HCT116 (cell line): Measurements from ENCODE around the gene FAM162B.
"Not testable (repeated sequence)": the region's sequence is repeated elsewhere in the genome, so short reads cannot be mapped to it uniquely, and the experiment has no call there.

Source experiments
- CTCF ChIP-seq, 3 experiments: fragments of 200-600 bp in 1 of 3; sonication (generic) in 1 of 3; IDR thresholded peaks in 2 of 3; conservative IDR thresholded peaks in 1 of 3; 2 replicates each; pipeline ENCODE4 v1.5.1; 2012 to 2017; ENCODE audit warnings: low read depth in 2 of 3, low read length in 2 of 3, antibody characterized with exemption in 1 of 3, borderline replicate concordance in 1 of 3, control low read depth in 1 of 3, mild to moderate bottlenecking in 1 of 3, mixed read lengths in 1 of 3, mixed run types in 1 of 3, moderate library complexity in 1 of 3; ENCODE audit not compliant: insufficient read depth in 1 of 3
- EZH2 ChIP-seq: fragments of 200-600 bp; sonication (generic); IDR thresholded peaks from 2 replicates; pipeline ENCODE4 v1.6.1; 2017; ENCODE audit warnings: antibody characterized with exemption, mixed run types
- POLR2AphosphoS5 ChIP-seq: IDR thresholded peaks from 2 replicates; pipeline ENCODE4 v1.6.1; 2011; ENCODE audit warnings: mild to moderate bottlenecking, low read depth, low read length, moderate library complexity

GRCh38 chr6:116740486-116740885, 25.0 kb downstream of the FAM162B start:
- TF ChIP-seq EZH2; CTCF (IDR thresholded peaks at IDR 0.05 in 2 of 3, conservative IDR thresholded peaks at IDR 0.05 in 1 of 3; ENCODE audit: borderline replicate concordance in 1 of 3, insufficient read depth in 1 of 3, low read depth in 2 of 3, low read length in 2 of 3); POLR2AphosphoS5: not testable (repeated sequence)
